Activated T-cell treated with anti-CD3 and anti-CD28 coated beads, Interleukin-2, amount 50 U/mL, for 48 hours (primary cell): ENCODE results near the gene CDH23.

Experiments
- DNase-seq, 2 experiments: peaks; one replicate each; pipeline ENCODE4 v3.0.0-alpha.2; 2020

Gene CDH23

DNA sequence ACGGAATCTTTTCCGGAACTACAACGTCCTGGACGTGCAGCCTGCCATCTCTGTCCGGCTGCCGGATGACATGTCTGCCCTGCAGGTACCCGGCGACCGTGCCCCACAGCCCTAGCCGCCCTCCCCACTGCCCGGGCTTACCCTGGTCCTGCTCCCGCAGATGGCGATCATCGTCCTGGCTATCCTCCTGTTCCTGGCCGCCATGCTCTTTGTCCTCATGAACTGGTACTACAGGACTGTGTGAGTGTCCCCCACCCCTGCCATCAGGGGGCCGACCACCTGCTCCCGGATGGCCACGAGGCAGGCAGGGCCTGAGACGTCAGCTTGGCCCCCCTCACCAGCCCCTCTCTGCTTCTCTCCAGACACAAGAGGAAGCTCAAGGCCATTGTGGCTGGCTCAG, 414.6 kb downstream of the CDH23 start:
- no peak for DNase-seq

DNA sequence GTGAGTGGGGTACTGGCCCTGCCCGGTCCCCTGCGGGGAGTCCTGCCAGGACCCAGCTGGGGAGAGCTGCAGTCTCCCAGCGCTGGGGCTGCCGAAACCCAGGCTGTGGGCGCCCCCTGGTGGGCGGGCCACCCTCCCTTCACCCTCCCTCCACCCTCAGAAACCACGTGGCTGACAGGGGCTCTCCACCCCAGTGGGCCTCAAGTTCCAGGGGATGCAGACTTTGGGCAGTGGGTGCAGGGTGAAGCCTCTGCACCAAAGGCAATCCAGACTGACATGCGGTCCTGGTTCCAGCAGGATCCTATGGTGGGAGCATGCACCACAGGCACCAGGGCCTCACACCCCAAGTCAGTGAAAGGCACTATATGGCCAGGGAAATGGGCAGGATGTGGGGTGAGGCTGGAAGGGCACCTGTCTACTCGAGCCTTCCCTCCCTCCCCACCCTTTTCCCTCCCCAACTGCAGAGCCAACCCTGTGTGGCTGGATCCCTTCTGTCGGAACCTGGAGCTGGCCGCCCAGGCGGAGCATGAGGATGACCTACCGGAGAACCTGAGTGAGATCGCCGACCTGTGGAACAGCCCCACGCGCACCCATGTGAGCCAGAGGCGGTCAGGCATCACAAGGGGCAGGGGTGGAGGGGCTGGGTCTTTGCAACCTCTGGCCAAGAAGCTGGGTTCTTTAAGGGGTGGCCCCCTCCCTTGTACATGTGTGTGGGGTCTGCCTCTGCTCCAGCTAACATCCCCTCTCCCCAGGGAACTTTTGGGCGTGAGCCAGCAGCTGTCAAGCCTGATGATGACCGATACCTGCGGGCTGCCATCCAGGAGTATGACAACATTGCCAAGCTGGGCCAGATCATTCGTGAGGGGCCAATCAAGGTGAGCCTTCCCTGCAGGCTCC, 415.5 kb downstream of the CDH23 start:
- peak; percentile 86 to 88 for DNase-seq

DNA sequence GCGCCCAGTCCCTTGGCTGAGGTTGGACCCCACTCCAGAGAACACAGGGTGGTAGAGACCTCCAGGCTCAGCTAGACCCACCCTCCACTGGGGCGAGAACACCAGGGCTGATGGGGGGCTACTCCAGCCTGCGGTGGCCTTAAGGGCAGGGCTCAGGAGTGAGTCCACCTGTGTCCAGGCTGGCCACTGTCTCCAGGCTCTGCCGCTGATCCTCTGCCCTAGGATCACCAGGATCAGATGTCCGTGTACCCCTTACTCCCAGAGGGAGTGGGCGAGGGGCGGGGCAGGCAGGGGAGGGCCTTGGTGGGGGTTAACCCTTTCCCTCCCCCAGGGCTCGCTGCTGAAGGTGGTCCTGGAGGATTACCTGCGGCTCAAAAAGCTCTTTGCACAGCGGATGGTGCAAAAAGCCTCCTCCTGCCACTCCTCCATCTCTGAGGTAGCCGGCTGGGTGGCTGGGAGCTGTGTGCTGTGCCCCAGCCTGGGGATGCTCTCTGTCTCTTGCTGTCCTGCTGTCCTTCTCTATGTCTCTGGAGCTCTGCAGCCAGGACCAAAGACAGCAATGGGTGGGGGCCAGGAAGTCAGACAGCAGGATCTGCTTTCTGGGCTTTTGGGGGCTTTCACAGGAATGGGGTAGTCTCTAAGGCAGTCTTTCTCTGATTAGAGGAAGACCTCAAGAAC, 416.3 kb downstream of the CDH23 start:
- DNase-seq: no peak

DNA sequence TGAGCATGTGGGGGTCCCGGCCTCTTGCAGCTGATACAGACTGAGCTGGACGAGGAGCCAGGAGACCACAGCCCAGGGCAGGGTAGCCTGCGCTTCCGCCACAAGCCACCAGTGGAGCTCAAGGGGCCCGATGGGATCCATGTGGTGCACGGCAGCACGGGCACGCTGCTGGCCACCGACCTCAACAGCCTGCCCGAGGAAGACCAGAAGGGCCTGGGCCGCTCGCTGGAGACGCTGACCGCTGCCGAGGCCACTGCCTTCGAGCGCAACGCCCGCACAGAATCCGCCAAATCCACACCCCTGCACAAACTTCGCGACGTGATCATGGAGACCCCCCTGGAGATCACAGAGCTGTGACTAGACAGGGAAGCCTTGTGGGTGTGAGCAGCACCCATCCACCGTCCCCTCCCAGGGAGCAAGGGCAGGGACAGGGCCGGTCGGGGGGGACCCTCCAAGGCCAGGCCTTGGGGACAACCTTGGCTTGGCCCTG, 418.2 kb downstream of the CDH23 start:
- no peak for DNase-seq

DNA sequence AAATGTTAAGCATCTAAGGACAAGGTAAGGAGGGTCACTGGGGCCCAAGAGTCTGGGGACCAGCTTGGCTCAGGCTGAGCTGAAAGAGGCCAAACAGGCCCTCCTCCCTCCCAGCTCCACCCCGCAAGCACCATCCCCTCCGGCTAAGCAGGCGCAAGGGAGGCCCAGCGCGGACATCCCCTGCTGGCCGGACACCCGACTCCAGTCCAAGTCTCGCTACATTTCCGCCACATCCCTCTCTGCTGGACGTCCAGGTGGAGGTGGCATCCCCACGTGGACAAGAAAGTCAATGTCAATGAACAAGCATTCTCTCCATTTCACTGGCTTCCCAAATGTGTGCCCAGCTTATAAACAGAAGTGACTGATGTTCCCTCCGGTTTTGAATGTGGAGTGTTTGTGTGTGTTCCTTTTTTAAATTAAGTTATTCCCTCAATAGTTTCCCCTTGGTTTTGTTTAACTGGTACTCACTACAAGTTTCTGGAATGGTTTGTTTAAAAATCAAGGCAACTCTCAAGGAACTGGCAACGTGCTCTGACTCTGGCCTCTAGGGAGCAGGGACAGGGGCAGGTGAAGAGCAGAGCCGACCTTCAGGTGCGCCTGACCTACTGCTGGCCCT, 418.9 kb downstream of the CDH23 start:
- no peak for DNase-seq

DNA sequence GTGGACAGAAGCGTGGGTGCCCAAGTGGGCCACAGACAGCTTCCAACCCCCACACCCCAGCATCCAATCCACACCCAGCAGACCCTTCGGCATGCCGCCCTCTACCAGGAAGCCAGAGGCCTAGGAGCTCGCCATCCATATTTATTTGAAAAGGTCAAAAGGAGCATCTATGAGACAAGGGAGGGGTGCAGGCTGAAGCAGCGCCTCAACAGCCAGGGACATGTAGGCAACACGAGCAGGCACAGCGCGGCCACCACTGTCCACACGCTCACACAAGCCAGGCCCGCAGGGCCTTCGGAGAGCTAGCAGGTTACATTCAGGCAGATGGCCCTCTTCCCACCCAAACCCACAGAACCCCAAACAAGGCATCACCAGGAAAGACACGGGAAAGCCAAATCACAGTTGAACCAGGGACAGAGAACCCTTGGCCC, 419.7 kb downstream of the CDH23 start:
- no peak for DNase-seq

DNA sequence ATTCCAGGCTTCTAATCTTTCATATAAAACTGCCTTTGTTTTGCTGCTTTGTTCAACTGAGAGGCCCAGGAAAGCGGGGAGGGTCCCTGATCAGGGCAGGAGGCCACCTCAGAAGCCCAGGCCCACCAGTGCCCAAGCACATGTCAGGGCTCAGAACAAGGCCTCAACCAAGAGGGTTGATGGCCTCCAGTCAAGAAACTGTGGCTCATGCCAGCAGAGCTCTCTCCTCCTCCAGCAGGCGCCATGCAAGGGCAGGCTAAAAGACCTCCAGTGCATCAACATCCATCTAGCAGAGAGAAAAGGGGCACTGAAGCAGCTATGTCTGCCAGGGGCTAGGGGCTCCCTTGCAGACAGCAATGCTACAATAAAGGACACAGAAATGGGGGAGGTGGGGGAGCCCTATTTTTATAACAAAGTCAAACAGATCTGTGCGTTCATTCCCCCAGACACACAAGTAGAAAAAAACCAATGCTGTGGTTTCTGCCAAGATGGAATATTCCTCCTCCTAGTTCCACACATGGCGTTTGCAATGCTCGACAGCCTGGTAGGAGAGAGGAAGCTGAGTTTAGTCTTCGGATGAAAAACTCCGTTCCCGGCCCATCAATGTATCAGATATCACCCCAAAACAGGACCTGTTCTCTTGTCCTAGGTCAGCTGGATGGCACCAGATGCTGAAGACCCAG, 420.4 kb downstream of the CDH23 start:
- no peak for DNase-seq

DNA sequence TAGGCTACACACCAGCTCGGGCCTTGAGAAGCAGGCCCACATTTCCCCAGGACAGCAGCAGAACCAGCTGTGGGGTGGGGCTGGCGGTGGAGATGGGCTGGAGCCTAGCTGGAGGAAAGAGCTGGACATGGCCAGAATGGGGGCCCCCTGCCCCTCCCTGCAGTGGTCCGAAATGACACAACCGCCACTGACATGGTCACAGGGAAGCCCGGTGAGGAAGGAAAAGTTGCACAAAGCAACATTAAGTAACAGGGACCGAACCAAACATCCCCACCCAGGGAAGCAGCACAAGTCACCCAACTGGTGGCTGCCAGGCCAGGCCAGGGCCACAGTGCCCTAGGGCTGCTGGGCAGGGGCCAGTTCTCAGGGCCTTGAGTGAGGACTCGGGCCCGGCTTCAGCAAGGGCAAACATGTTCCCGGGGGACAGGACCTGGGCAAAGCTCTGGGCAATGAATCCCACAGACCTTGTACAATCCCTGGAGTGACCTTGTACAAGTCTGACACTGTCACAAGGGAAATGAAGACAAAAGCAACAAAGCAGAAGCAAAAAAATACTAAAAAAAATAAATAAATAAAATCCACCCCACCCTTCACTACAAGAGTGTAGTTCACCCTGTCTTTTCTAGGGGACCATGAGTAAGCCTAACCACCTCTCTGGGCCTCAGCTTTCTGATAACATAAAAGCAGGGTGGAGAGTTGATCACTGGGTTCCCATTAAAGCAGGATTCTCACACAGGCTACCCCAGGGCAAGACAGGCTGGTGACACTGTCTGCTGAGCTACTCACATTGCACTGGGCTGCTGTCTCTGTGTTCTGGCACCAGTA, 421.3 kb downstream of the CDH23 start:
- DNase-seq: no peak

DNA sequence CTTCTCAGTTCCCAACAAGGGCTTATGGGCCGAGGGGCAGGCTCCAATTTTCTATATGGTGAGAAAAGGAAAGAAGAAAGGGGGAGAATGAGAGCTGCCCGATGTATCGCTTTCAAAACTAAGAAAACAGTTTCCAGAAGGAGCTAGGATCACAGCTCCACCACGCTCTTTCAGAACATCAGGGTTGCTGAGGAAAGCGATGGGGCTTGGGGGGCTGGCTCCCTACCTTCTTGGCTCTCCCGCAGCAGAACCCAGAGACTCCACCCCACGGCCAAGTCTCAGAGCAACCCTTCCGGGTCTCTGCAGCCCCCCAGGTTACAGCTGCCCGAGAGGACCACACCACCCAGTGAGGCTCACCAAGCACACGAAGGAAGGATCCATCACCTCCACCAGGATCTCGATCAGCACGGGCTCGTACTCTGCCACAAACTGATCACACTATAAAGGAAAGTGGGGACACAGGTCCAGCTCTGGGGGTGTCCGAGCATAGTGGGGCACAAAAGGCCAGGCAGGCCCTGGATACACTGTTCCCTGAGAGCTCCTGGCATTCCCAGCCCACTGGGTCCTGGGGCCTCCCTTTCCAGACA, 422.0 kb downstream of the CDH23 start:
- DNase-seq: no peak

DNA sequence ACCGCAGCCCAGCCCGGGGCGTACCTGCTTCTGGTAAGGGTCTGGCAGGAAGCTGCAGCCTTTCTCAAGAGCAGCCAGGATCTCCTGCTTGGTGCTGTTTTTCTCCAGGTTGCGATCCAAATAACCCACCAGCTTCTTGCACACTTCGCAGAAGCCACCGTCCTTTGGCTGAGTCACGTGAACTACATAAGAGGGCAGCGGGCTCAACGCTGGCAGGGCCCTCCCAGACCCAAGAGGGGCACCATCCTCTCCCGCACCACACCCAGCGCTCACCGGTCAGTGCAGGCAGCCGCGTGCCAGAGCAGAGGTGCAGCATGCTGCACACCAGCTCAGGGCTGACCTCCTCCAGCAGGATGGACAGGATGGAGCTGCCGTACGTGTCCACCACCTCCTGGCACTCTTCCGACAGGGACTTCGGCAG, 422.7 kb downstream of the CDH23 start:
- DNase-seq: no peak

DNA sequence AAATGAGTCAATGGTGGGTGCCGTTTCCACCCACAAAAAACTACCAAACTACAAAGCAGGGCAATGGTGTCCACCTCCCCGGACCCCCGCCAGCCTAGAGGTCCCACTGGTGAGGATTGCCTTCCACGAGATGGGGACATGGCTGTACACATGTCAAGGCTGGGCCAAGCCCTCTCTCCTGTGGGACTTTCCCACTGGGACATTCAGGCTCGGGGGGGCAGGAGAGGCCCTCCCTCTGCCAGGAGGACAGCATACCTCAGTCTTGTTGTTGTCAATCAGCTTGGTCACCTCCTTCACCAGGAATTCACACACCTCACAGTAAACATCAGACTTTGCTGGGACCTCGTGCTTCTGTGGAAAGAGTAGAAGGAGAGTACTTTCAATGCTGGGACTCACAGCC, 423.3 kb downstream of the CDH23 start:
- DNase-seq: no peak

DNA sequence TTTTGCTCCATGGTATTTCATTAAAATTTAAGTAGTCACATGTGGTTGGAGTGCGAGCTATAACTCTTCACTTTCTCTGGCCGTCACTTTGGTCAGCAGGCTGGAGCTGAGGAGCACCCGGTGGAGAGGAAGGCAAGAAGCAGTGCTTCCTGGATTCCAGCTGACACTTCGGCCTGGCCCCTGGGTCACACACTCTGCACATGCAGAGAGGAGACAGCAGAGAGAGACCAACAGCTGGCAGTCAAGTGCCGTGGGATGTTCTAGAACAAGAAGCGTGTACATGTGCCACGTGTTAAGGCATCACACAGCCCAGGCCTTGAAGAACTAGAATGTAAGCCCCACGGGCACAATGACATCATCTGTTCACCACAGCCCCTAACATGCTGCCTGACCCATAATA, 424.2 kb downstream of the CDH23 start:
- no peak for DNase-seq

DNA sequence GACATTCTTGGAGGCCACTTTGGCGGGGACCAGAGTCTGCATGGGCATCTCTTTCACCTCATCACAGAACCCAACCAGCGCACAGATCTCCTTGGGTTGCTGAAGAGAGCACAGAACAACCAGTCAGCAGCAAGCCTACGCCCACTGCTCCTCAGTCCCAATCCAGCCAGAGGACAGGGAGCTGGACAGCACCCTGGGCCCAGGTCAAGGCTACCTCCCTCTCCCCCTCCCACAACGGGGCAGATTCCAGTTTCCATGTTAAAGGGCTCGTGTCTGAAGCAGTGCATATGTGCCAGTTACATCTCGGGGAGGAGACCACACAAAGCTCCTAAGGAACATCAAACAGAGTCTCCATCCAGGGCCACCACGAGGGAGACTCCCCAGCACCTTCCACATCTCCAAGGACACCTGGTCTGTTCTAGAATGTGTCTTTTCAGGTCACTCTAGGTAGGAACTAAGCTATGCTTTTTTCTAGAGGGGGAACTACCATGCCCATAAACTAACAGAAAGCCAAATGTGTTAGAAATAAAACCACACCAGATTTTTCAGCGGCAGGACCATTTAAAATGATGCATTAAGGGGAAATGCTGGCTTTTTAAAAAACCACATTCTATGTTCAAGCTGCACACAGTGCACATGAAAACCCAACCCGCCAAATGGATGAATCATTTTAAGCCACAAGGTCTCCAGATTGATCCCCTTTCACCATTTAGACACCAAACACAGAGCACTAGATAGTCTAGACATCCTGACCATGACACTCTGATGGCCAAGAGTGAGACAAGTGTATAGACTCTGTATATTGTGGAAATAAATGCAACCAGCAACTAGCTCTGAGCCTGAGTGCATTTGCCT, 425.4 kb downstream of the CDH23 start:
- DNase-seq: no peak

DNA sequence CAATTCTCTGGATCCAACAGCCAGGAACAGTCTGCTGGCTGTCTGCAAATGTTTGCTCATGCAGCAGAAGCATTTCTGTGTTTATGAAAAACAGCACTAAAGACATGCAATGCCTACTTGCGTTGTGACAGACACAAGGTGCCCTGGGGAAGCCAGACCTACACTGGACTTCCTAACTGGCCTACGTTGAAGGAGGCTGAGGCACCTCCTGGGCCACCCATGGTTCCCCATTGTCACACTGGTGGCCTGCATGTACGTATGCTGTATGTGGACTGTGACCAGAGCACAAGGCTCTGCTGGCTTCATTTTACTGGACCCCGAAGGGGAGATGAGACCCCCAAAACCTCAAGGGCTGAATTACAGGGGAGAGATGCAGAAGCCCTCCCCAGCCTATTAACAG, 426.6 kb downstream of the CDH23 start:
- no peak for DNase-seq

DNA sequence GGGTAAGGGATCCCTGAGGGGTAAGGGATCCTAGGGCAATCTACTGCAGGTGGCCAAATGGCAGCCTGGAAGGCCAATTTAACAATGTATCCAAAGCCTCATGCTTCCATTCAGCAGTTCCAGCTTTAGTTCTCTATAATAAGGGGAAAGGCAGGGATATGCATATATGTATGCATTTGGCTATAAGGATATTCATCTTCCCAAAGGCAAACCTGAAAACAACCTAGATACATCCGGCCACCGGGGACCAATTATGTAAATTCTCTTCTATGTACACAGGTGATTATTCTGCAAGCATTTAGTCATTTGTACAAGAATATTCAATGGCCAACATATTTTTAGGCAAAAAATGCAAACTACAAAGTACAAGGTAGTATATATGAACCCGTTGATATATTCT, 427.6 kb downstream of the CDH23 start:
- DNase-seq: no peak

DNA sequence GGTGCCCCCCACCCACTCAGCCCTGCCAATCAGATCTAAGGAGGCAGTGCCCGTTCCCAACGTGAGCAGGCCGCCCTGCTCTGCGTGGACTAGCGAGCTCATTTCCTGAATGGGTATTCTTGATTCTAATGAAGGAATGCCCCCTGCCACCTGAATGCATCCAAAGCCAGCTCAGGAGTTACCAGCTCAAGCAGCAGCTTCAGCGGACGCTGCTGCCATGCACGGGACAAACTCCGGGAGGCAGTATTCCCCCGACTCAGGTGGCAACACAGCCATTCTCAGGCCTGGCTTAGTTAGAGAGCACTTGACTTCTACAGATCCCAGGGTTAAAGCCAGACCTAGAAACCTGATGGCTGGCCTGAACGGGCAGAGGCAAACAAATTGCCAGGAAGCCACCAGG, 428.5 kb downstream of the CDH23 start:
- no peak for DNase-seq

DNA sequence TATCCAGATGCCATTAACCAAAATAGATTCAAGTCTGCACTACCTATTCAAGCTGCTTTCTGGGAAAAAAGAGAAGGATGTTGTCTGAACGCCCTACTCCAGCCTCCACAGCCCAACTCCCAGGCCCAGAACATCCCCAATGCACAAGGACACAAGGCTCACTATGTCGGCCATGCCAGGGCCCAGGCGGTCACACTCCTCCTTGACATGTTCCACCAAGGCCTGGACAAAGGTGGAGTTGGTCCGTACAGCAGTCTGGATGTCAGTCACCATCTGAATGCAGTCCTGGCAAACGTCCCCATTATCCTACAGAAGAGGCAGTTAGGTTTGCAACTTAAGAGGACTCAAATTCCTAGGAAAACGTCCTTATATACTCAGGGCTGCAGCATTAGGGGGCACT, 431.1 kb downstream of the CDH23 start:
- no peak for DNase-seq

DNA sequence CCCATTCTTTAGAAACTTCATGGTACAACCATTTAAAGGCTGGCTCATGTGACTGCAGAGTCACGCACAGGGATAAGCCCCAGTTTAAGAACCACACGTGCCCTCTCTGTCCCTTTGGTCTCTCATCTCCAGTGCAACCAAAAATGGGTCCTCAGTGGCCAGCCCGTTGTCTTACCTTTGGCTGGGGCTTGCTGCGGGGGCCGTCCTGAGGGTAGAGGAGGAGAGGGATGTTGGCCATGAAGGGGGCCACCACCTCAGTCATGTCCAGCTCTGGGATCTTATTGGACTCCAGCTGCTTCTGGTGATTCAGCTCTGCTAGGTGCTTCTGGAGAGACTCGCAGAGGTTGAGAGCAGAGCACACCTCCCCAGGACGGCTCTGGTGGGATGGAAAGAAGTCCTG, 432.0 kb downstream of the CDH23 start:
- no peak for DNase-seq

DNA sequence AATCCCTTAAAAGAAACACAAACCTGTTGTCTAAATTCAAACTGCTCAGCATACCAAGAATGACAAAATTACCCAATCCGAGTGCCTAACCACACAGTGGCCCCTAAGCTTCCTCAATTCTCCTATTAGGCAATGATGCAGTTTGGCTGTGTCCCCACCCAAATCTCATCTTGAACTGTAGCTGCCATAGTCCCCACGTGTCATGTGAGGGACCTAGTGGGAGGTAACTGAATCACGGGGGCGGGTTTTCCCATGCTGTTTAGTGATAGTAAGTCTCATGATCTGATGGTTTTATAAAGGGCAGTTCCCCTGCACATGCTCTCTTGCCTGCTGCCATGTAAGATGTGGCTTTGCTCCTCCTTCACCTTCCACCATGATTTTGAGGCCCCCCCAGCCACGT, 432.5 kb downstream of the CDH23 start:
- no peak for DNase-seq

DNA sequence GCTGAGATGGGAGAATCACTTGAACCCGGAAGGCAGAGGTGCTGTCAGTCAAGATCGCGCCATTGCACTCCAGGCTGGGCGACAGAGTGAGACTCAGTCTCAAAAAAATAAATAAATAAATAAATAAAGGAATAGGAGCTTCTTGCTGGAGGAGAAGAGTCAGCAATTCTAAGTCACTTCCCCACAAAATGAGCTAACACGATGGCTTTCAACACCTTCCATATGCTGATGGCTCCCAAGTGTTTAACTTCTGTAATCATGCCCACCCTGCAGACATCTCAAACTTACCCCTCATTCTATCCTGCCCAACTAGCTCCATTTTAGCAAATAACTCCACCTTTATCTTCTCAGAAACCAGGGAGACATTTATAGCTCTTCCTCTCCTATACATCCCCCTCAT, 433.2 kb downstream of the CDH23 start:
- no peak for DNase-seq

DNA sequence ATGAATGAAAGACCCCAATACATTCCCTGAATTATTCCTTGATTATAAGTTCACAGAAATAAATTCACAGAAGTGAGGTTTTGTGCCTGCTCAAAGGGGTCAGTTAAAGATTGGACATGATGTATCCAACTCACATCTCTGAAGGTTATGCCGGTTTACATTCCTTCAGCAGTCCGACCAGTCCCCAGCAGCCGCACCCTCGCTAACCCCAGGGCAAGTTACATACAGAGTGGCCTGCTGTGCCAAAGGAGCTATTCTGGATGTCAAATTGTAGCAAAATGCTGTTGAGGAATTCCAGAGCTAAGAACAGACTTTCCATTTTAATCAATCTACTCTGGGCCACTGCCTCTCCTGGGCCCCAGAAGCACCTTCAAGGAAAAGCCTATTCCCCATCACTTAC, 434.0 kb downstream of the CDH23 start:
- DNase-seq: no peak
